Mammary epithelial cell (primary cell): Measurements from ENCODE around the gene TKT.

Experiments
- EZH2 ChIP-seq: IDR thresholded peaks from 2 replicates; pipeline ENCODE4 v1.6.1; 2012; ENCODE audit warnings: low read length, inconsistent platforms, borderline replicate concordance
- TF ChIP-seq, protein P1 (sequence below), 2 donors: IDR thresholded peaks in 1 of 2; conservative IDR thresholded peaks in 1 of 2; 2 replicates each; pipeline ENCODE4 v1.5.1; 2011 to 2012; ENCODE audit warnings: inconsistent platforms in 2 of 2, low read length in 2 of 2, mild to moderate bottlenecking in 2 of 2, control low read depth in 1 of 2, low read depth in 1 of 2; ENCODE audit not compliant: insufficient read depth in 1 of 2; ENCODE audit errors: extremely low read depth in 1 of 2

DNA sequence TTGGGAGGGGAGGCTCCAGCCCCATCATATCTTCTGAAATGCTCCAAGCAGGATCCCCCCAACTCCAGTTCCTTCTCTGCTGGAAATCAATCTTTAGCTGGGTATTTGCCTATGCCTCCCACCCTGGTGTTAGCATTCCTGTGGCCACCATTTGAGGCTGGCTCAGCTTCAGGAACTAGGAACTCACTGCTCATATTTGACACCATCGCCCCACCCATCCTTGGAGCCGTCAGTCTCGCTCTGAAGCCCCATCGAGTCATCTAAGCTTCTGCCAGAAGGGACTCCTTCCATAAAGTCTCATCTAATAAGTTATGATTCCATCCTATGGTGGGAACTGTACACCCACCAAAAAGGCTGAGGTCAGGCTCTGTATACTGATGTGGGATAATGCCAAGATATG, 68.4 kb downstream of the TKT start:
- TF ChIP-seq, protein P1, sequence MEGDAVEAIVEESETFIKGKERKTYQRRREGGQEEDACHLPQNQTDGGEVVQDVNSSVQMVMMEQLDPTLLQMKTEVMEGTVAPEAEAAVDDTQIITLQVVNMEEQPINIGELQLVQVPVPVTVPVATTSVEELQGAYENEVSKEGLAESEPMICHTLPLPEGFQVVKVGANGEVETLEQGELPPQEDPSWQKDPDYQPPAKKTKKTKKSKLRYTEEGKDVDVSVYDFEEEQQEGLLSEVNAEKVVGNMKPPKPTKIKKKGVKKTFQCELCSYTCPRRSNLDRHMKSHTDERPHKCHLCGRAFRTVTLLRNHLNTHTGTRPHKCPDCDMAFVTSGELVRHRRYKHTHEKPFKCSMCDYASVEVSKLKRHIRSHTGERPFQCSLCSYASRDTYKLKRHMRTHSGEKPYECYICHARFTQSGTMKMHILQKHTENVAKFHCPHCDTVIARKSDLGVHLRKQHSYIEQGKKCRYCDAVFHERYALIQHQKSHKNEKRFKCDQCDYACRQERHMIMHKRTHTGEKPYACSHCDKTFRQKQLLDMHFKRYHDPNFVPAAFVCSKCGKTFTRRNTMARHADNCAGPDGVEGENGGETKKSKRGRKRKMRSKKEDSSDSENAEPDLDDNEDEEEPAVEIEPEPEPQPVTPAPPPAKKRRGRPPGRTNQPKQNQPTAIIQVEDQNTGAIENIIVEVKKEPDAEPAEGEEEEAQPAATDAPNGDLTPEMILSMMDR (conservative IDR thresholded peaks at IDR 0.05 in 1 of 2, IDR thresholded peaks at IDR 0.05 in 1 of 2; ENCODE audit: extremely low read depth in 1 of 2, insufficient read depth in 1 of 2, low read depth in 1 of 2, low read length in 2 of 2), result no peak
- TF ChIP-seq EZH2, result no peak
